H9 (cell line): ENCODE results near the gene TMEM156. TPM values are rescaled to one million over a fixed set of nuclear protein-coding genes. Genes with fewer than 3 reads are reported as not detected.

ENCODE experiments used
- DNase-seq: peaks from one replicate; pipeline ENCODE4 v3.0.0-alpha.2; 2017
- H2AFZ ChIP-seq: one replicate; pipeline ENCODE4 v1.6.1; 2013; ENCODE audit warnings: mild to moderate bottlenecking, low read length, control low read depth, moderate library complexity
- H2AK5ac ChIP-seq: 2 replicates; pipeline ENCODE4 v1.6.1; 2013; ENCODE audit warnings: low read length, control low read depth, mixed read lengths; ENCODE audit not compliant: insufficient read length
- H2BK120ac ChIP-seq: one replicate; pipeline ENCODE4 v1.6.1; 2013; ENCODE audit warnings: low read depth, mild to moderate bottlenecking, low read length, control low read depth, inconsistent platforms; ENCODE audit not compliant: poor library complexity, severe bottlenecking
- H2BK12ac ChIP-seq: 2 replicates; pipeline ENCODE4 v1.6.1; 2013; ENCODE audit warnings: low read length, control low read depth, mixed read lengths, low read depth; ENCODE audit not compliant: insufficient read length
- H2BK15ac ChIP-seq: 2 replicates; pipeline ENCODE4 v1.6.1; 2013; ENCODE audit warnings: low read depth, low read length, control low read depth
- H2BK20ac ChIP-seq: one replicate; pipeline ENCODE4 v1.6.1; 2013; ENCODE audit warnings: low read depth, mild to moderate bottlenecking, low read length, control low read depth, inconsistent platforms; ENCODE audit not compliant: poor library complexity, severe bottlenecking
- H2BK5ac ChIP-seq: 2 replicates; pipeline ENCODE4 v1.6.1; 2013; ENCODE audit warnings: low read length, control low read depth, mixed read lengths; ENCODE audit not compliant: insufficient read length
- H3K14ac ChIP-seq: 2 replicates; pipeline ENCODE4 v1.6.1; 2013; ENCODE audit warnings: low read length, control low read depth; ENCODE audit not compliant: insufficient read depth
- H3K18ac ChIP-seq: 2 replicates; pipeline ENCODE4 v1.6.1; 2013; ENCODE audit warnings: low read depth, mild to moderate bottlenecking, mixed read lengths, low read length, control low read depth; ENCODE audit not compliant: insufficient read length
- H3K23ac ChIP-seq: 2 replicates; pipeline ENCODE4 v1.6.1; 2013; ENCODE audit warnings: low read length, control low read depth, mixed read lengths, low read depth; ENCODE audit not compliant: insufficient read length
- H3K23me2 ChIP-seq: 2 replicates; pipeline ENCODE4 v1.6.1; 2013; ENCODE audit warnings: low read depth, mild to moderate bottlenecking, mixed read lengths, low read length, control low read depth; ENCODE audit not compliant: insufficient read length, poor library complexity, severe bottlenecking
- H3K27ac ChIP-seq: 2 replicates; pipeline ENCODE4 v1.5.1; 2013; ENCODE audit warnings: low read length, control low read depth, mixed read lengths, low read depth; ENCODE audit not compliant: insufficient read length
- H3K27me3 ChIP-seq: 2 replicates; pipeline ENCODE4 v1.6.1; 2013; ENCODE audit warnings: low read length, control low read depth, inconsistent platforms; ENCODE audit not compliant: insufficient read depth
- H3K4ac ChIP-seq: 2 replicates; pipeline ENCODE4 v1.6.1; 2013; ENCODE audit warnings: low read depth, mild to moderate bottlenecking, control low read depth, inconsistent platforms, low read length, moderate library complexity
- H3K4me1 ChIP-seq: 2 replicates; pipeline ENCODE4 v1.6.1; 2013; ENCODE audit warnings: low read length, control low read depth, inconsistent platforms; ENCODE audit not compliant: insufficient read depth
- H3K4me2 ChIP-seq: 2 replicates; pipeline ENCODE4 v1.6.1; 2013; ENCODE audit warnings: low read length, control low read depth, mixed read lengths; ENCODE audit not compliant: insufficient read length, insufficient read depth
- H3K56ac ChIP-seq: 2 replicates; pipeline ENCODE4 v1.6.1; 2013; ENCODE audit warnings: low read depth, mild to moderate bottlenecking, mixed read lengths, low read length, control low read depth; ENCODE audit not compliant: insufficient read length
- H3K79me1 ChIP-seq: 2 replicates; pipeline ENCODE4 v1.6.1; 2013; ENCODE audit warnings: low read depth, mild to moderate bottlenecking, moderate library complexity, low read length, control low read depth, inconsistent platforms; ENCODE audit not compliant: insufficient read depth, poor library complexity, severe bottlenecking
- H3K79me2 ChIP-seq: 2 replicates; pipeline ENCODE4 v1.6.1; 2013; ENCODE audit warnings: low read length, control low read depth, inconsistent platforms; ENCODE audit not compliant: insufficient read depth
- H3K9ac ChIP-seq: 2 replicates; pipeline ENCODE4 v1.6.1; 2013; ENCODE audit warnings: low read length, control low read depth, mixed read lengths; ENCODE audit not compliant: insufficient read length; ENCODE audit errors: extremely low read depth
- H3K9me3 ChIP-seq: one replicate; pipeline ENCODE4 v1.6.1; 2013; ENCODE audit warnings: low read depth, low read length, inconsistent platforms; ENCODE audit not compliant: control insufficient read depth
- H3T11ph ChIP-seq: one replicate; pipeline ENCODE4 v1.6.1; 2013; ENCODE audit warnings: mild to moderate bottlenecking, low read length, control low read depth, inconsistent platforms
- H4K20me1 ChIP-seq: one replicate; pipeline ENCODE4 v1.6.1; 2013; ENCODE audit not compliant: control insufficient read depth, insufficient read length, insufficient read depth
- H4K5ac ChIP-seq: 2 replicates; pipeline ENCODE4 v1.6.1; 2013; ENCODE audit warnings: low read depth, mild to moderate bottlenecking, mixed read lengths, low read length, control low read depth; ENCODE audit not compliant: insufficient read length
- H4K8ac ChIP-seq: replicated peaks from 2 replicates; pipeline ENCODE4 v1.6.1; 2013; ENCODE audit warnings: low read length, control low read depth, mixed read lengths, low read depth; ENCODE audit not compliant: insufficient read length
- H4K91ac ChIP-seq: 2 replicates; pipeline ENCODE4 v1.6.1; 2013; ENCODE audit warnings: low read depth, mild to moderate bottlenecking, moderate library complexity, mixed read lengths, low read length, control low read depth; ENCODE audit not compliant: insufficient read length
- H3K27ac Mint-ChIP-seq, 3 experiments: 2 replicates in 2 of 3; 3 replicates in 1 of 3; pipeline ENCODE4 v1.8.0; 2020 to 2021; ENCODE audit warnings: mixed read lengths in 3 of 3, mild to moderate bottlenecking in 1 of 3, moderate library complexity in 1 of 3
- H3K27me3 Mint-ChIP-seq: 2 replicates; pipeline ENCODE4 v1.8.0; 2021; ENCODE audit warnings: low read depth, mild to moderate bottlenecking, moderate library complexity, mixed read lengths
- H3K36me3 Mint-ChIP-seq, 3 experiments: 2 replicates in 2 of 3; 3 replicates in 1 of 3; pipeline ENCODE4 v1.8.0; 2020 to 2021; ENCODE audit warnings: low read depth in 3 of 3, mixed read lengths in 3 of 3; ENCODE audit not compliant: insufficient read depth in 1 of 3
- H3K4me1 Mint-ChIP-seq, 2 experiments: 2 replicates each; pipeline ENCODE4 v1.8.0; 2020; ENCODE audit warnings: mixed read lengths in 2 of 2
- H3K4me3 Mint-ChIP-seq, 2 experiments: 2 replicates in 1 of 2; 3 replicates in 1 of 2; pipeline ENCODE4 v1.8.0; 2020 to 2021; ENCODE audit warnings: mild to moderate bottlenecking in 2 of 2, mixed read lengths in 2 of 2, moderate library complexity in 1 of 2
- H3K9me3 Mint-ChIP-seq, 2 experiments: 2 replicates in 1 of 2; 3 replicates in 1 of 2; pipeline ENCODE4 v1.8.0; 2020; ENCODE audit warnings: mild to moderate bottlenecking in 2 of 2, mixed read lengths in 2 of 2, moderate library complexity in 1 of 2
- WGBS: extraction: QIAGEN DNeasy Blood & Tissue Kit; methylation state at CpG from one replicate; pipeline ENCODE4 v1.1.7; 2013; ENCODE audit warnings: missing lambda C conversion rate, low lambda C conversion rate, mixed read lengths; ENCODE audit not compliant: insufficient read length; ENCODE audit errors: extremely low coverage; 5-methylcytosine and 5-hydroxymethylcytosine counted together
- total RNA-seq: library from RNA; stranded (reverse); gene quantifications from 2 replicates; pipeline ENCODE4 v1.2.1, GENCODE V29; 2021
- TF ChIP-seq, protein P1 (sequence below): fragments of 200-600 bp; sonication (generic); conservative IDR thresholded peaks from 3 replicates; pipeline ENCODE4 v1.8.0; 2021; ENCODE audit warnings: antibody characterized with exemption, mild to moderate bottlenecking

TMEM156 gene
- total RNA-seq, 1 experiment from 2014 or later, result not detected

DNA sequence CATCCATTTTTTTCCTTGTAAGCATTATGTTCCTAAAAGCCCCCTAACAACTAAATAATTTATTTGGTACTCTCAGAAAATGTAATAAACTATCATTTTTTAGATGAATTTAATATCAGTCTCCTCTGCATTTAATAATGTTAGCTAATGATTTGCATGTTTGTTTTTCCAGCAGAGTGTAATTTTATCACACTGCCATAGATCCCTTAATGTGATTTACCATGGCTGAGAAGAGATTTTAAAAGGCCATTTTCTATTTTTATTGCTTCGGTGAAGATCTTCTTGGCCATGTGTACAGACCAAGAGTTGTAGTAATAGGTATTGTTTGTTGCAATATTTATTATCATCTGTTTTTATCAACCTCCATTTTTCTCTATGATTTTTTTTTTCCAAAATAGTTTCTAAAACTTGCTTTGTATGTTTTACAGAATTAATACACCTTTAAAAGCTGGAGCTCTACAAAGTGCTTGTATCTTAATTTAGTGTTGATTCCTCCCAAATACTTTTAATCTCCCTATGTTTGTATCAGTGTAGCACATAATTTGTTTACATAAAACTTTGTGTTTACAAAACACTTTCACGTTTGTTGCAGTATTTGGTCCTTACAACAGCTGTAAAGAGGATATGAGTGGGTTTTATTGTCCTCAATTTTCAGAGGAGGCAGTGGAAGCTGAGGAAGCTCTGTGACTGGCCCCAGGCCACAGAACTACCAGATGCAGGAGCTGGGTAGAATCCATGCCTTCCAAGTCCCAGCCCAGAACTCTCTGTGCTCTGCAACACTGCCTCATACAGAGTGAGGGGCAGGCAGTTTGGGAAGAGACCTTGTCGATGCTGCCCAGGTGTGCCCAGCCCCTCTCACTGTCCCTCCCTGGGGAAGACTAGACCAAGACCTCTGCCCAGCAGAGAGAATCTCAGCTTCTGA is 106.5 kb downstream of the TMEM156 start:
- H2BK5ac ChIP-seq, result no peak overlapping the region
- no peak overlapping the region for H3K4me3 Mint-ChIP-seq

More for the DNA sequence above, 106.5 kb downstream of the TMEM156 start:
- Histone ChIP-seq H3K23me2 (no peaks in the 10 kb centered on the region), H3K27me3 (no peaks in the 10 kb centered on the region), H3K23ac (no peak overlapping the region), H4K8ac (no peak overlapping the region), H4K5ac (no peak overlapping the region), H2BK15ac (no peak overlapping the region), H3T11ph (no peak overlapping the region), H3K14ac (no peak overlapping the region; the same call in 1 of the 2 replicates), H3K4me1 (no peaks in the 10 kb centered on the region), H2BK12ac (no peak overlapping the region), H4K20me1 (no peaks in the 10 kb centered on the region), H4K91ac (no peak overlapping the region), H3K4ac (no peak overlapping the region), H3K56ac (no peak overlapping the region), H3K18ac (no peak overlapping the region), H3K27ac (no peak overlapping the region), H3K9me3 (no peaks in the 10 kb centered on the region), H2AFZ (no peak overlapping the region), H2BK20ac (no peak overlapping the region), H2AK5ac (no peak overlapping the region), H3K9ac (no peak overlapping the region), H3K79me2 (no peaks in the 10 kb centered on the region), H2BK120ac (no peak overlapping the region), H3K79me1 (no peaks in the 10 kb centered on the region), H3K4me2 (no peak overlapping the region)
- H3K27me3 Mint-ChIP-seq, result no peaks in the 10 kb centered on the region; the same call in 1 of the 2 replicates
- DNase-seq, result no peak
- no peak overlapping the region for H3K27ac Mint-ChIP-seq
- H3K4me1 Mint-ChIP-seq, result peaks cover 0 to 10% of the 10 kb centered on the region in 2 experiments; a peak in 1 of 4 replicates
- H3K9me3 Mint-ChIP-seq, result no peaks in the 10 kb centered on the region
- TF ChIP-seq, protein P1, sequence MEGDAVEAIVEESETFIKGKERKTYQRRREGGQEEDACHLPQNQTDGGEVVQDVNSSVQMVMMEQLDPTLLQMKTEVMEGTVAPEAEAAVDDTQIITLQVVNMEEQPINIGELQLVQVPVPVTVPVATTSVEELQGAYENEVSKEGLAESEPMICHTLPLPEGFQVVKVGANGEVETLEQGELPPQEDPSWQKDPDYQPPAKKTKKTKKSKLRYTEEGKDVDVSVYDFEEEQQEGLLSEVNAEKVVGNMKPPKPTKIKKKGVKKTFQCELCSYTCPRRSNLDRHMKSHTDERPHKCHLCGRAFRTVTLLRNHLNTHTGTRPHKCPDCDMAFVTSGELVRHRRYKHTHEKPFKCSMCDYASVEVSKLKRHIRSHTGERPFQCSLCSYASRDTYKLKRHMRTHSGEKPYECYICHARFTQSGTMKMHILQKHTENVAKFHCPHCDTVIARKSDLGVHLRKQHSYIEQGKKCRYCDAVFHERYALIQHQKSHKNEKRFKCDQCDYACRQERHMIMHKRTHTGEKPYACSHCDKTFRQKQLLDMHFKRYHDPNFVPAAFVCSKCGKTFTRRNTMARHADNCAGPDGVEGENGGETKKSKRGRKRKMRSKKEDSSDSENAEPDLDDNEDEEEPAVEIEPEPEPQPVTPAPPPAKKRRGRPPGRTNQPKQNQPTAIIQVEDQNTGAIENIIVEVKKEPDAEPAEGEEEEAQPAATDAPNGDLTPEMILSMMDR, result no peak
- peaks cover 0 to 3% (median 0%) of the 10 kb centered on the region in 3 experiments; a peak in 1 of 7 replicates for H3K36me3 Mint-ChIP-seq
- WGBS, result no CpG with 5 or more reads among the region's 3 CpGs
